DOHH2 (cell line): Measurements from ENCODE around the gene ELL2.

Experiments
- H3F3A ChIP-seq: fragments of 200-600 bp; sonication (generic), shearing (Covaris generic); 2 replicates; pipeline ENCODE4 v1.6.0; 2016; ENCODE audit warnings: antibody characterized with exemption, mild to moderate bottlenecking; ENCODE audit not compliant: control insufficient read depth, insufficient read depth
- H3K27ac ChIP-seq: fragments of 200-600 bp; sonication (generic); 2 replicates; pipeline ENCODE4 v1.5.1; 2014; ENCODE audit warnings: low read depth, mild to moderate bottlenecking, low read length, moderate library complexity
- H3K27me3 ChIP-seq: fragments of 200-600 bp; sonication (generic); 2 replicates; pipeline ENCODE4 v1.6.1; 2014; ENCODE audit warnings: mild to moderate bottlenecking, low read length, mixed read lengths; ENCODE audit not compliant: control insufficient read depth
- H3K36me3 ChIP-seq: fragments of 200-600 bp; sonication (generic); 2 replicates; pipeline ENCODE4 v1.6.1; 2014; ENCODE audit warnings: mild to moderate bottlenecking, low read length, moderate library complexity, mixed read lengths; ENCODE audit not compliant: control insufficient read depth
- H3K4me1 ChIP-seq: fragments of 200-600 bp; sonication (generic); 2 replicates; pipeline ENCODE4 v1.6.1; 2014; ENCODE audit warnings: mild to moderate bottlenecking, low read length, mixed read lengths; ENCODE audit not compliant: control insufficient read depth
- H3K4me2 ChIP-seq: fragments of 200-600 bp; sonication (generic); 2 replicates; pipeline ENCODE4 v1.6.0; 2014; ENCODE audit warnings: mild to moderate bottlenecking, low read length, moderate library complexity
- H3K4me3 ChIP-seq: fragments of 200-600 bp; sonication (generic); 2 replicates; pipeline ENCODE4 v1.5.1; 2014; ENCODE audit warnings: mild to moderate bottlenecking, low read length, mixed read lengths
- H3K79me2 ChIP-seq: fragments of 200-600 bp; sonication (generic); 2 replicates; pipeline ENCODE4 v1.6.1; 2014; ENCODE audit warnings: mild to moderate bottlenecking, low read length, mixed read lengths; ENCODE audit not compliant: control insufficient read depth
- H3K9me2 ChIP-seq: fragments of 200-600 bp; sonication (generic); replicated peaks from 2 replicates; pipeline ENCODE4 v1.6.1; 2014; ENCODE audit warnings: mild to moderate bottlenecking, low read length, mixed read lengths; ENCODE audit not compliant: control insufficient read depth
- H3K9me3 ChIP-seq: fragments of 200-600 bp; sonication (generic); 2 replicates; pipeline ENCODE4 v1.6.1; 2014; ENCODE audit warnings: antibody characterized with exemption, low read length, mixed read lengths; ENCODE audit not compliant: control insufficient read depth, insufficient read depth
- H4K20me1 ChIP-seq: fragments of 200-600 bp; sonication (generic); 2 replicates; pipeline ENCODE4 v1.6.0; 2014; ENCODE audit warnings: low read depth, mild to moderate bottlenecking, antibody characterized with exemption, low read length, moderate library complexity; ENCODE audit not compliant: control insufficient read depth, insufficient read depth
- EZH2phosphoT487 ChIP-seq: fragments of 200-600 bp; sonication (generic); IDR thresholded peaks from 2 replicates; pipeline ENCODE4 v1.6.1; 2017; ENCODE audit warnings: borderline replicate concordance, mild to moderate bottlenecking, antibody characterized with exemption, low read length, moderate library complexity, mixed read lengths
- TF ChIP-seq, protein P1 (sequence below): fragments of 200-600 bp; sonication (generic); IDR thresholded peaks from one replicate; pipeline ENCODE4 v1.5.1; 2014; ENCODE audit warnings: antibody characterized with exemption, mild to moderate bottlenecking, low read depth, low read length; ENCODE audit not compliant: poor library complexity, severe bottlenecking

ELL2 gene

DNA sequence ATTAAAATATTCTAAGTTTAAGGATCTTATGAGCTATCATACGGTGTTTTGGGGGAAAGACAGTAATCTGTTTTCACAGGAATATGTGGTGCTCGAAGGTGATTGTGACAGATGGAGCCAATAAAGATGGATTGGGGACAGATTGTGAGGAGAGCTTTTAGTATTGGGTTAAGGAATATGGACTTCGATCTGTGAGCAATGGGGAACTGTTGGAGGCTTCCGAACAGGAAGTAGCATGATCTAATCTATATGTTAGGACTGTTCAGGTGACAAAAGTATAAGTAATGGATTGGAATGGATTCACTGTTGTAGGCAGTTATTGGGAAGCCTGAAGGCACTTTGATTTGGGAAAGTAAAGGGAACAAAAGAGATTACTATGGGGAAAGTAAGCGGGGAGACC, 7.4 kb upstream of the ELL2 start:
- TF ChIP-seq, protein P1, sequence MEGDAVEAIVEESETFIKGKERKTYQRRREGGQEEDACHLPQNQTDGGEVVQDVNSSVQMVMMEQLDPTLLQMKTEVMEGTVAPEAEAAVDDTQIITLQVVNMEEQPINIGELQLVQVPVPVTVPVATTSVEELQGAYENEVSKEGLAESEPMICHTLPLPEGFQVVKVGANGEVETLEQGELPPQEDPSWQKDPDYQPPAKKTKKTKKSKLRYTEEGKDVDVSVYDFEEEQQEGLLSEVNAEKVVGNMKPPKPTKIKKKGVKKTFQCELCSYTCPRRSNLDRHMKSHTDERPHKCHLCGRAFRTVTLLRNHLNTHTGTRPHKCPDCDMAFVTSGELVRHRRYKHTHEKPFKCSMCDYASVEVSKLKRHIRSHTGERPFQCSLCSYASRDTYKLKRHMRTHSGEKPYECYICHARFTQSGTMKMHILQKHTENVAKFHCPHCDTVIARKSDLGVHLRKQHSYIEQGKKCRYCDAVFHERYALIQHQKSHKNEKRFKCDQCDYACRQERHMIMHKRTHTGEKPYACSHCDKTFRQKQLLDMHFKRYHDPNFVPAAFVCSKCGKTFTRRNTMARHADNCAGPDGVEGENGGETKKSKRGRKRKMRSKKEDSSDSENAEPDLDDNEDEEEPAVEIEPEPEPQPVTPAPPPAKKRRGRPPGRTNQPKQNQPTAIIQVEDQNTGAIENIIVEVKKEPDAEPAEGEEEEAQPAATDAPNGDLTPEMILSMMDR, result no peak
- no peak for TF ChIP-seq EZH2phosphoT487
- Histone ChIP-seq H3K27me3 (peaks cover 3% of the 10 kb centered on the region), H3K36me3 (no peaks in the 10 kb centered on the region), H3K79me2 (no peaks in the 10 kb centered on the region), H3K4me1 (no peaks in the 10 kb centered on the region), H3K27ac (no peak overlapping the region), H3K4me3 (no peak overlapping the region), H4K20me1 (no peaks in the 10 kb centered on the region), H3K4me2 (no peak overlapping the region), H3K9me3 (no peaks in the 10 kb centered on the region), H3F3A (no peaks in the 10 kb centered on the region), H3K9me2 (no peaks in the 10 kb centered on the region)

DNA sequence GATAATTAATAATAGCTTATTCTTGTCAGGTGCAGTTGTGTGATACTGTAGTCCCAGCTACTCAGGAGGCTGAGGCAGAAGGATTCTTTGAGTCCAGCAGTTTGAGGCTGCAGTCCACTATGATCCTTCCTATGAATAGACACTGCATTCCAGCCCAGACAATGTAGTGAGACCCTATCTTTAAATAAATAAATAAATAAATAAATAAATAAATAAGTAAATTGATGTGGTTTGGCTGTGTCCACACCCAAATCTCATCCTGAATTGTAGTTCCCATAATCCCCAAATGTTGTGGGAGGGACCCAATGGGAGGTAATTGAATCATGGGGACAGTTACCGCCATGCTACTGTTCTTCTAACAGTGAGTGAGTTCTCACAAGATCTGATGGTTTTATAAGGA, 5.6 kb upstream of the ELL2 start:
- TF ChIP-seq, protein P1, result no peak
- no peak for TF ChIP-seq EZH2phosphoT487
- Histone ChIP-seq H3K4me2 (no peak overlapping the region), H3F3A (no peaks in the 10 kb centered on the region), H3K4me1 (no peaks in the 10 kb centered on the region), H3K9me2 (no peaks in the 10 kb centered on the region), H3K27ac (no peak overlapping the region), H3K36me3 (no peaks in the 10 kb centered on the region), H3K27me3 (peaks cover 11% of the 10 kb centered on the region), H3K9me3 (no peaks in the 10 kb centered on the region), H4K20me1 (no peaks in the 10 kb centered on the region), H3K4me3 (no peak overlapping the region), H3K79me2 (no peaks in the 10 kb centered on the region)

DNA sequence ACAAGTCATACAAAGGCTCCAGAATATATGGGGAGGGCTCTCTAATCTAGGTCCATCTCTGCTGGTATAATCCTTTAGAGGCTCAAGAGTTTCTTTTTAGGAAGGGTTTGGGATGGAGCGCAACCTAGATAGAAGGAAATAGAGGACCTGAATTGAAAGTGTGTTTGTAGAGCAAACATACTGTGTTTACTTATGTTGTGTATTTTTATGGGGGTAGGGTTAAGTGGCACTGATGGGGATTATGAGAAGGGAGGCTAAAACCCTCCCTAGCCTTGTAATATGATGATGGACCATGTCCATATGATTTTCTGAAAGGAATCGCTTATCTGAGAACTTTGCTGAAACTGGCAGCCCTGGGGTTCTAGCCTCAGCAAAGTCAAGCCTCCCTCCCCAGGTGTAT, 4.4 kb upstream of the ELL2 start:
- no peak overlapping the region for H3K4me3 ChIP-seq
- H3K4me1 ChIP-seq, result peaks cover 5% of the 10 kb centered on the region
- H3K27me3 ChIP-seq, result peaks cover 16% of the 10 kb centered on the region
- H3K9me2 ChIP-seq, result no peaks in the 10 kb centered on the region
- no peaks in the 10 kb centered on the region for H3K36me3 ChIP-seq
- H3K9me3 ChIP-seq, result no peaks in the 10 kb centered on the region
- no peak for TF ChIP-seq EZH2phosphoT487
- TF ChIP-seq, protein P1, result no peak
- H4K20me1 ChIP-seq, result no peaks in the 10 kb centered on the region
- no peaks in the 10 kb centered on the region for H3K79me2 ChIP-seq
- H3K27ac ChIP-seq, result no peak overlapping the region
- H3F3A ChIP-seq, result no peaks in the 10 kb centered on the region
- H3K4me2 ChIP-seq, result no peak overlapping the region
